SU-DHL-6 (cell line): Measurements from ENCODE around the gene ECD.

ENCODE experiments used
- H2AFZ ChIP-seq: fragments of 200-600 bp; sonication (generic); 2 replicates; pipeline ENCODE4 v1.6.1; 2014; ENCODE audit warnings: low read depth, mild to moderate bottlenecking, moderate library complexity, mixed read lengths, antibody characterized with exemption, low read length; ENCODE audit not compliant: severe bottlenecking
- H3F3A ChIP-seq: fragments of 200-600 bp; shearing (Covaris generic); 2 replicates; pipeline ENCODE4 v1.6.0; 2016; ENCODE audit warnings: antibody characterized with exemption, mild to moderate bottlenecking; ENCODE audit not compliant: insufficient read depth
- H3K27ac ChIP-seq: fragments of 200-600 bp; sonication (generic); 2 replicates; pipeline ENCODE4 v1.5.1; 2016; ENCODE audit warnings: low read depth, mild to moderate bottlenecking, low read length, moderate library complexity, mixed read lengths
- H3K27me3 ChIP-seq: fragments of 200-600 bp; sonication (generic), shearing (Covaris generic); 2 replicates; pipeline ENCODE4 v1.6.0; 2014; ENCODE audit warnings: mild to moderate bottlenecking, low read length
- H3K36me3 ChIP-seq: fragments of 200-600 bp; sonication (generic); 2 replicates; pipeline ENCODE4 v1.6.1; 2014; ENCODE audit warnings: mild to moderate bottlenecking, low read length, mixed read lengths
- H3K4me2 ChIP-seq: fragments of 300-600, 200-600 bp; shearing (Covaris generic), sonication (generic); 2 replicates; pipeline ENCODE4 v1.6.0; 2014; ENCODE audit warnings: low read length, low read depth, mild to moderate bottlenecking; ENCODE audit not compliant: poor library complexity, severe bottlenecking
- H3K4me3 ChIP-seq: fragments of 200-600 bp; sonication (generic); 2 replicates; pipeline ENCODE4 v1.5.1; 2014; ENCODE audit warnings: antibody characterized with exemption, low read length, mild to moderate bottlenecking, mixed read lengths; ENCODE audit not compliant: insufficient read depth, poor library complexity, severe bottlenecking
- H3K79me2 ChIP-seq: fragments of 200-600 bp; sonication (generic); 2 replicates; pipeline ENCODE4 v1.6.1; 2014; ENCODE audit warnings: mild to moderate bottlenecking, low read length, moderate library complexity; ENCODE audit not compliant: insufficient read depth
- H3K9ac ChIP-seq: fragments of 200-600 bp; sonication (generic); 2 replicates; pipeline ENCODE4 v1.7.0; 2014; ENCODE audit warnings: mild to moderate bottlenecking, low read length
- H3K9me2 ChIP-seq: fragments of 200-600 bp; sonication (generic); replicated peaks from 2 replicates; pipeline ENCODE4 v1.6.1; 2014; ENCODE audit warnings: low read length; ENCODE audit not compliant: insufficient read depth
- H3K9me3 ChIP-seq: fragments of 200-600 bp; sonication (generic); 2 replicates; pipeline ENCODE4 v1.6.1; 2014; ENCODE audit warnings: low read length, mixed read lengths; ENCODE audit not compliant: insufficient read depth
- H4K20me1 ChIP-seq: fragments of 200-600 bp; sonication (generic); 2 replicates; pipeline ENCODE4 v1.6.1; 2014; ENCODE audit warnings: low read depth, mild to moderate bottlenecking, antibody characterized with exemption, low read length, moderate library complexity, mixed read lengths
- CTCF ChIP-seq: fragments of 200-600 bp; sonication (generic); IDR thresholded peaks from one replicate; pipeline ENCODE4 v1.5.1; 2017; ENCODE audit warnings: antibody characterized with exemption, mild to moderate bottlenecking, low read length, moderate library complexity; ENCODE audit not compliant: insufficient read depth, poor library complexity, severe bottlenecking
- EZH2phosphoT487 ChIP-seq: fragments of 200-600 bp; sonication (generic), shearing (Covaris generic); conservative IDR thresholded peaks from 2 replicates; pipeline ENCODE4 v1.6.1; 2018; ENCODE audit warnings: mild to moderate bottlenecking, antibody characterized with exemption, low read length, moderate library complexity, mixed read lengths

The ECD gene

GRCh38 chr10:73094986-73095480, 72.8 kb downstream of the ECD start:
- Histone ChIP-seq H2AFZ (peak overlapping the region; percentile 93), H3K9me2 (no peaks in the 10 kb centered on the region), H3K9me3 (no peaks in the 10 kb centered on the region), H3K36me3 (0 out of 2 replicates have a peak, but pooled peaks cover 3% of the 10 kb centered on the region), H3F3A (peaks cover 19% of the 10 kb centered on the region), H3K79me2 (peaks cover 60% of the 10 kb centered on the region), H3K4me3 (peak overlapping the region; percentile 64), H3K27ac (peak overlapping the region; percentile 74; the same call in 1 of the 2 replicates), H3K4me2 (peak overlapping the region; percentile 97), H3K9ac (peak overlapping the region; percentile 88), H4K20me1 (peaks cover 15% of the 10 kb centered on the region; the same call in 1 of the 2 replicates), H3K27me3 (no peaks in the 10 kb centered on the region)
- no peak for TF ChIP-seq EZH2phosphoT487
- TF ChIP-seq CTCF = no peak

- TF ChIP-seq CTCF (no peak), EZH2phosphoT487 (no peak)
- H2AFZ ChIP-seq = no peak overlapping the region
- peak overlapping the region; percentile 74; the same call in 1 of the 2 replicates for H3K27ac ChIP-seq
These were observed 73.6 kb downstream of the ECD start for GRCh38 chr10:73093922-73094850.

GRCh38 chr10:73092830-73093229, 75.0 kb downstream of the ECD start:
- H3K4me3 ChIP-seq = no peak overlapping the region
- H3K4me2 ChIP-seq = no peak overlapping the region
- H2AFZ ChIP-seq = no peak overlapping the region
- peaks cover 82% of the 10 kb centered on the region for H3K79me2 ChIP-seq
- 0 out of 2 replicates have a peak, but pooled peaks cover 3% of the 10 kb centered on the region for H3K36me3 ChIP-seq
- H4K20me1 ChIP-seq = peaks cover 22% of the 10 kb centered on the region; the same call in 1 of the 2 replicates
- H3K9me3 ChIP-seq = no peaks in the 10 kb centered on the region
- no peaks in the 10 kb centered on the region for H3K9me2 ChIP-seq
- no peak overlapping the region for H3K9ac ChIP-seq
- no peaks in the 10 kb centered on the region for H3K27me3 ChIP-seq
- no peak for TF ChIP-seq EZH2phosphoT487
- TF ChIP-seq CTCF = no peak
- peaks cover 15% of the 10 kb centered on the region for H3F3A ChIP-seq
- no peak overlapping the region for H3K27ac ChIP-seq

More at GRCh38 chr10:73093922-73094850, 73.6 kb downstream of the ECD start:
- Histone ChIP-seq H3K27me3 (no peaks in the 10 kb centered on the region), H3K4me3 (peak overlapping the region; percentile 64), H3F3A (peaks cover 19% of the 10 kb centered on the region), H3K9me3 (no peaks in the 10 kb centered on the region), H4K20me1 (peaks cover 15% of the 10 kb centered on the region; the same call in 1 of the 2 replicates), H3K36me3 (0 out of 2 replicates have a peak, but pooled peaks cover 3% of the 10 kb centered on the region), H3K4me2 (peak overlapping the region; percentile 97), H3K9ac (peak overlapping the region; percentile 88), H3K9me2 (no peaks in the 10 kb centered on the region), H3K79me2 (peaks cover 68% of the 10 kb centered on the region)
